Ovary (tissue), 9 donors: ENCODE results near the gene SORL1-AS1. TPM values are rescaled to one million over a fixed set of nuclear protein-coding genes. Genes with fewer than 3 reads are reported as not detected.

Experiments used
- DNase-seq, 5 donors: peaks; one replicate each; pipeline ENCODE4 v3.0.0-alpha.2; 2019 to 2020
- H3K27ac ChIP-seq, 2 donors: fragments of 200-600 bp; one replicate each; pipeline versions ENCODE4 v1.5.1 to v1.8.0; 2019 to 2022
- H3K27me3 ChIP-seq: fragments of 200-600 bp; one replicate; pipeline ENCODE4 v1.8.0; 2022
- H3K36me3 ChIP-seq: fragments of 200-600 bp; sonication (generic); one replicate; pipeline ENCODE4 v1.5.1; 2019
- H3K4me1 ChIP-seq: one replicate; pipeline ENCODE4 v1.8.1; 2013; ENCODE audit warnings: mild to moderate bottlenecking, moderate library complexity; ENCODE audit not compliant: insufficient read depth
- H3K4me3 ChIP-seq: fragments of 200-600 bp; sonication (generic); one replicate; pipeline ENCODE4 v1.5.1; 2017
- H3K9me3 ChIP-seq, 2 donors: fragments of 200-600 bp in 1 of 2; sonication (generic) in 1 of 2; one replicate each; pipeline versions ENCODE4 v1.5.1 to v1.8.1; 2013 to 2019; ENCODE audit warnings: mild to moderate bottlenecking in 1 of 2, moderate library complexity in 1 of 2
- EP300 ChIP-seq: sonication (generic); formaldehyde crosslinking; IDR thresholded peaks from one replicate; pipeline ENCODE4 v1.6.1; 2017; ENCODE audit warnings: antibody characterized with exemption
- POLR2A ChIP-seq: fragments of 450-650 bp; IDR thresholded peaks from one replicate; pipeline ENCODE4 v1.6.1; 2017; ENCODE audit warnings: antibody characterized with exemption, mild to moderate bottlenecking, moderate library complexity
- WGBS, 3 donors: extraction: QIAGEN DNeasy Blood & Tissue Kit in 1 of 3; methylation state at CpG; one replicate each; pipeline versions ENCODE4 v1.1.5 to v1.1.7; 2013 to 2017; 5-methylcytosine and 5-hydroxymethylcytosine counted together
- intact Hi-C, 4 donors: fragments of 100-400 bp; cut with DNase I; formaldehyde crosslinking; loops; one replicate each; pipeline versions ENCODE4 v1.11.0 to v1.15.1; 2022 to 2023
- polyA plus RNA-seq, 2 donors: library from polyadenylated mRNA; stranded (reverse); fragments of 200-250 nt in 1 of 2; fragments of 350-450 nt in 1 of 2; fragmentation: Illumina TruSeq in 1 of 2; extraction: RNeasy Lipid Tissue Mini Kit (QIAGEN cat#74804) in 1 of 2; gene quantifications; one replicate each; pipeline ENCODE4 v1.2.3, GENCODE V29; 2013 to 2014
- total RNA-seq, 7 donors: library from RNA; depleted of rRNA in 2 of 7; stranded (reverse); fragments of >200 nt in 2 of 7; fragmentation: NEBNext Ultra II Directional in 3 of 7; extraction: Animal tissue kit (Norgen Biotek cat#: 25700) in 3 of 7; gene quantifications; one replicate each; pipeline versions ENCODE4 v1.1.0 to v1.2.4, GENCODE V29; 2016 to 2023
- TF ChIP-seq, protein P1 (sequence below), 3 donors: fragments of 450-650 bp in 2 of 3; fragments of 200-600 bp in 1 of 3; IDR thresholded peaks; one replicate each; pipeline versions ENCODE4 v1.5.1 to v1.8.0; 2016 to 2022; ENCODE audit warnings: antibody characterized with exemption in 3 of 3, mild to moderate bottlenecking in 1 of 3
- donor health status: DM: no; HTN: no; CAD: no; lungs with moderate emphysema.
- donor health status: DM: no; HTN: no; CAD: no.
- donor health status: Bipolar disorder and iron deficiency.
- donor health status: DM: yes; HTN: yes; CAD: no.
- donor health status: DM: no; HTN: no; CAD: no.
- donor health status: DM: yes; HTN: yes; CAD: no.

The SORL1-AS1 gene

DNA sequence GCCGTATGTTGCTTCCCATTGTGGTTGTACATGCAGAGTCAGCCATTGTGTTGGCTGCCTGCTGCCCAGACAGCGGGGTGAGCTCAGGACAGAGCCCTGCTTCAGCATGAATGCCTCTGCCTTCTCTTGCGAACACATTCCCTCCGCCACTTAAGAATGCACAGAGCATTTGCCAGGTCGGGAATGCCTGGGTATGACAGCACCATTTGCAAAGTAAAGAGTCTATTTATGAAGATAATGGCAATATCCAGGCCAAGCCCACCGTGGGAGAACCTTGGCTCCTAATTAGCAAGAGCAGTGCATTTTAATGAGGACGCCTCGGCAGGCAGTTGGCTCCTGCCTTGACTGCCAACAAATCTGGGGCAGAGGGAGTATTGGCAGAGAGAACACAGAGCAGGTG is 63.1 kb downstream of the SORL1-AS1 start:
- Histone ChIP-seq H3K27ac (no peak overlapping the region), H3K27me3 (no peaks in the 10 kb centered on the region), H3K9me3 (no peaks in the 10 kb centered on the region), H3K4me1 (no peaks in the 10 kb centered on the region), H3K4me3 (no peak overlapping the region), H3K36me3 (no peaks in the 10 kb centered on the region)
- WGBS, 3 donors, result 22 to 31% (median 27%) methylated on average over 8 of the region's 8 CpGs
- intact Hi-C loops, result no loop called here
- TF ChIP-seq, protein P1, sequence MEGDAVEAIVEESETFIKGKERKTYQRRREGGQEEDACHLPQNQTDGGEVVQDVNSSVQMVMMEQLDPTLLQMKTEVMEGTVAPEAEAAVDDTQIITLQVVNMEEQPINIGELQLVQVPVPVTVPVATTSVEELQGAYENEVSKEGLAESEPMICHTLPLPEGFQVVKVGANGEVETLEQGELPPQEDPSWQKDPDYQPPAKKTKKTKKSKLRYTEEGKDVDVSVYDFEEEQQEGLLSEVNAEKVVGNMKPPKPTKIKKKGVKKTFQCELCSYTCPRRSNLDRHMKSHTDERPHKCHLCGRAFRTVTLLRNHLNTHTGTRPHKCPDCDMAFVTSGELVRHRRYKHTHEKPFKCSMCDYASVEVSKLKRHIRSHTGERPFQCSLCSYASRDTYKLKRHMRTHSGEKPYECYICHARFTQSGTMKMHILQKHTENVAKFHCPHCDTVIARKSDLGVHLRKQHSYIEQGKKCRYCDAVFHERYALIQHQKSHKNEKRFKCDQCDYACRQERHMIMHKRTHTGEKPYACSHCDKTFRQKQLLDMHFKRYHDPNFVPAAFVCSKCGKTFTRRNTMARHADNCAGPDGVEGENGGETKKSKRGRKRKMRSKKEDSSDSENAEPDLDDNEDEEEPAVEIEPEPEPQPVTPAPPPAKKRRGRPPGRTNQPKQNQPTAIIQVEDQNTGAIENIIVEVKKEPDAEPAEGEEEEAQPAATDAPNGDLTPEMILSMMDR (IDR thresholded peaks at IDR 0.05), result no peak
- TF ChIP-seq EP300, result no peak
- no peak for TF ChIP-seq POLR2A
- DNase-seq, result no peak

Other genes with a start within 250 kb of the SORL1-AS1 start
- 10 to 100 TPM; 19.9 to 59.7 (median 24.7) TPM for gene SC5D, start 160.2 kb downstream of the SORL1-AS1 start, total RNA-seq
- 10 to 100 TPM; 14.0 to 47.6 TPM for gene SC5D, start 160.2 kb downstream of the SORL1-AS1 start, polyA plus RNA-seq
- gene SORL1, start 653 bp downstream of the SORL1-AS1 start, total RNA-seq, result 10 to 100 TPM; 10.5 to 64.5 (median 29.8) TPM
- gene SORL1, start 653 bp downstream of the SORL1-AS1 start, polyA plus RNA-seq, result 10 to 100 TPM in 1 of 2 donors, 1 to 10 TPM in 1; 2.9 to 14.9 TPM